ENCODE data around the gene ERICH6. TPM values are rescaled to one million over a fixed set of nuclear protein-coding genes. Genes with fewer than 3 reads are reported as not detected.

The ERICH6 gene
- total and polyA plus RNA-seq, 3 donors from 2014 or later, result 9.7 to 52.5 (median 24.0) TPM

GRCh38 chr3:150734795-150735119 lies 31.0 kb upstream of the ERICH6 start:
- 93 to 100% methylated on average over 1 of the region's 1 CpG for WGBS, 2 donors
- Histone ChIP-seq H3K4me3 (no peak overlapping the region), H3K9me3 (no peaks in the 10 kb centered on the region), H3K27me3 (no peaks in the 10 kb centered on the region), H3K27ac (no peak overlapping the region), H3K36me3 (ENCODE audit: low read depth, missing control alignments) (no peaks in the 10 kb centered on the region), H3K4me1 (peaks cover 22% of the 10 kb centered on the region)
- TF ChIP-seq POLR2A (IDR thresholded peaks at IDR 0.05), result no peak
- no peak for TF ChIP-seq CTCF (IDR thresholded peaks at IDR 0.05)
- intact Hi-C loops (cut with DNase I; ENCODE audit: low total_unique reads), result no loop called here
- DNase-seq, result no peak

GRCh38 chr3:150733936-150734794 lies 30.4 kb upstream of the ERICH6 start:
- Histone ChIP-seq H3K27me3 (no peaks in the 10 kb centered on the region), H3K27ac (no peak overlapping the region), H3K4me1 (peaks cover 22% of the 10 kb centered on the region), H3K36me3 (ENCODE audit: low read depth, missing control alignments) (no peaks in the 10 kb centered on the region), H3K9me3 (no peaks in the 10 kb centered on the region), H3K4me3 (no peak overlapping the region)
- DNase-seq, result no peak
- WGBS, 2 donors, result 74 to 76% methylated on average over 9 of the region's 9 CpGs
- TF ChIP-seq POLR2A (IDR thresholded peaks at IDR 0.05), result no peak
- TF ChIP-seq CTCF (IDR thresholded peaks at IDR 0.05), result no peak
- intact Hi-C loops (cut with DNase I; ENCODE audit: low total_unique reads), result no loop called here

DNA sequence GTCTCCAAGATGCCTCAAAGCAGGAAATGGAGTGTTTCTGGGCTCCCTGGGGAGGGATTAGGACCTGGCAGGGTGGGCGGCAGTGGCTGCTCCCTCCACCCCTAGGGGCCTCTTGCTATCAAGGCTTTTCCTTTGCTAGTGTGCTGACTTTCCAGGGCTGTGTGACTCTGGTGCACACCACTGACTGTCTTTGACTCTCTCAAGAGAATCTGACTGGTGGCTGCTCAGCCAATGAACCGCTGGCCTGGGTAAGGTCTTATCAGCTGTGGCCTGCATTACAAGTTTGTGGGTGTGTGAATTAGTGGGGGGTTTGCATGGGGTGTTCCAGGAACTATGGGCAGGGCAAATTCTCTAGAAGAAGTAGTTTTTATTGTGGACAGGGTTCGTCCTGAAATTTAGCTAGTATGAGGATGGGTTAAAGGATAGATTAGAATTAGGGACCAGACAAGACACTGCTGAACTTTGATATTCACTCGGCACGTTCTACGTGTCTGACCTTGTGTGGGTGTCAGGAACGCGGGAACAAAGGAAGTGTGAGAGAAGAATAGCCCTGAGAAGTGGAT lies 29.7 kb upstream of the ERICH6 start:
- no peak overlapping the region for H3K4me3 ChIP-seq
- H3K27ac ChIP-seq, result no peak overlapping the region
- H3K9me3 ChIP-seq, result no peaks in the 10 kb centered on the region
- intact Hi-C loops (cut with DNase I; ENCODE audit: low total_unique reads), result no loop called here
- no peaks in the 10 kb centered on the region for H3K36me3 ChIP-seq (ENCODE audit: low read depth, missing control alignments)
- WGBS, 2 donors, result 19 to 28% methylated on average over 7 to 8 of the region's 8 CpGs
- no peak for DNase-seq
- peaks cover 18% of the 10 kb centered on the region for H3K4me1 ChIP-seq
- TF ChIP-seq CTCF (IDR thresholded peaks at IDR 0.05) (no peak), POLR2A (IDR thresholded peaks at IDR 0.05) (no peak)
- H3K27me3 ChIP-seq, result no peaks in the 10 kb centered on the region

DNA sequence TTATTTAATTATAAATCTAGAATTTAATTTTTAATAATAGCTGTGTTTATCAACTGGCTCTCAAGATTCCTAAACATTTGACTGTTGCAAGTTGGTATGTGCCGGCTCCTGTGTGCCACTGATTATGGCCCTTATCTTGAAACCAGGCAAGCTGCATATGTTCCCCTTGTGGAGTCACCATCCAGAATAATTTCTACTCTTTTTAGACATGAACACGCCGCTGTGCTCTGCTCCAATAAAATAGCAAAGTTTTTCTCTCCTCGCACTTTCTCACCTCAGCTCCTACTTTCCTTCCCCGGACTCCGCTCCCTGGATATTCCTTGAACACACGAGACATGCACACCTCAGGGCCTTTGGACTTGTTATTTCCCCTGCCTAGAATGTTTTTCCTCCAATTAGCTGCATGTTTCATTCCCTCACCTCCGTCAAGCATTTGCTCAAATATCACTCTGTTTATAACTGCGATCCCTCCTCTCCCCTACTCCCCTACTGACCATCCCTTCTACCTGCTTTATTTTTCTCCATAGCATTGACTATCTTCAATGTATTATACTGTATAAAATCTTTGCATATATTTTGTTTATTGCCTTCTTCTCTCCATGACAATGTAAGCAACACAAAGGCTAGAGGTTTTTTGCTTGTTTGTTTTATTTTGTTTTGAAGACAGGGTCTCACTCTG lies 26.1 kb upstream of the ERICH6 start:
- Histone ChIP-seq H3K4me3 (no peak overlapping the region), H3K27ac (no peak overlapping the region), H3K27me3 (no peaks in the 10 kb centered on the region), H3K36me3 (ENCODE audit: low read depth, missing control alignments) (no peaks in the 10 kb centered on the region), H3K4me1 (peaks cover 20% of the 10 kb centered on the region), H3K9me3 (no peaks in the 10 kb centered on the region)
- DNase-seq, result no peak
- no peak for TF ChIP-seq CTCF (IDR thresholded peaks at IDR 0.05)
- 86 to 88% methylated on average over 9 of the region's 9 CpGs for WGBS, 2 donors
- intact Hi-C loops (cut with DNase I; ENCODE audit: low total_unique reads), result loop anchor here (10.0 kb wide), 1 partner anchor 135 kb away; no protein-coding TSS in a partner anchor

All from testis (tissue), 3 donors.